Cardiac fibroblast (primary cell): ENCODE measurements around the gene TPM2.

Experiments used
- DNase-seq, 2 donors: peaks; one replicate each; pipeline versions ENCODE4 v3.0.0 to v3.0.0-alpha.2; 2010; ENCODE audit warnings: low read depth in 2 of 2
- H3K4me3 ChIP-seq, 2 donors: replicated peaks in 1 of 2; 1 replicate in 1 of 2; 2 replicates in 1 of 2; pipeline ENCODE4 v1.5.1; 2011; ENCODE audit warnings: low read depth in 2 of 2, low read length in 2 of 2, mild to moderate bottlenecking in 2 of 2, moderate library complexity in 1 of 2
- TF ChIP-seq, protein P1 (sequence below): IDR thresholded peaks from one replicate; pipeline ENCODE4 v1.5.1; 2011; ENCODE audit warnings: low read depth, mild to moderate bottlenecking, low read length, inconsistent platforms

TPM2 gene

GRCh38 chr9:35690614-35691333, 1.0 kb upstream of the TPM2 start:
- TF ChIP-seq, protein P1, sequence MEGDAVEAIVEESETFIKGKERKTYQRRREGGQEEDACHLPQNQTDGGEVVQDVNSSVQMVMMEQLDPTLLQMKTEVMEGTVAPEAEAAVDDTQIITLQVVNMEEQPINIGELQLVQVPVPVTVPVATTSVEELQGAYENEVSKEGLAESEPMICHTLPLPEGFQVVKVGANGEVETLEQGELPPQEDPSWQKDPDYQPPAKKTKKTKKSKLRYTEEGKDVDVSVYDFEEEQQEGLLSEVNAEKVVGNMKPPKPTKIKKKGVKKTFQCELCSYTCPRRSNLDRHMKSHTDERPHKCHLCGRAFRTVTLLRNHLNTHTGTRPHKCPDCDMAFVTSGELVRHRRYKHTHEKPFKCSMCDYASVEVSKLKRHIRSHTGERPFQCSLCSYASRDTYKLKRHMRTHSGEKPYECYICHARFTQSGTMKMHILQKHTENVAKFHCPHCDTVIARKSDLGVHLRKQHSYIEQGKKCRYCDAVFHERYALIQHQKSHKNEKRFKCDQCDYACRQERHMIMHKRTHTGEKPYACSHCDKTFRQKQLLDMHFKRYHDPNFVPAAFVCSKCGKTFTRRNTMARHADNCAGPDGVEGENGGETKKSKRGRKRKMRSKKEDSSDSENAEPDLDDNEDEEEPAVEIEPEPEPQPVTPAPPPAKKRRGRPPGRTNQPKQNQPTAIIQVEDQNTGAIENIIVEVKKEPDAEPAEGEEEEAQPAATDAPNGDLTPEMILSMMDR: no peak
- peak overlapping the region; percentile 73 to 77 for H3K4me3 ChIP-seq
- DNase-seq: peak; percentile 75 to 84

DNA sequence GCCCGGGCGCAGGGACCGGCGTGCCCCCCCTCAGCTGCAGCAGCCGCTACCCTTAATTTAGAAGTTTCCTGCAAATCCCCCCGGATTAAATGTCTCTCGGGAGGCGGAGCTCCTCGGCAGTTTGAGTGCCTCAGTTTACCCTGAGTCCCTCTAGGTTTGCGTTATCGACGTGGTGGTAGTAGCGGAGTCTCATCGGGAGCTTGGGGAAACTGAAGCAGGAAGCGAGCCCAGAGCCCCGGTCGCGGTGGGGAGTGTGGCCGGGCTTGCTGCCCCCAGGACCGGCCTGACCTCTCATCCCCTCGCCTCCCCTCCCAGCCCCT, 529 bp upstream of the TPM2 start:
- TF ChIP-seq, protein P1: no peak
- peak; percentile 61 to 71 for DNase-seq
- H3K4me3 ChIP-seq: peak overlapping the region; percentile 73 to 77

- peak; percentile 72 to 82 for DNase-seq
- peak overlapping the region; percentile 73 to 77 for H3K4me3 ChIP-seq
- TF ChIP-seq, protein P1: no peak
Measured at GRCh38 chr9:35688558-35689541, 875 bp downstream of the TPM2 start.

- DNase-seq: no peak
- TF ChIP-seq, protein P1: no peak
- peak overlapping the region; percentile 73 to 77 for H3K4me3 ChIP-seq
Measured at GRCh38 chr9:35687972-35688557, 1.7 kb downstream of the TPM2 start.

GRCh38 chr9:35687306-35687705, 2.4 kb downstream of the TPM2 start:
- peak overlapping the region; percentile 73 to 77 for H3K4me3 ChIP-seq
- TF ChIP-seq, protein P1: no peak
- no peak for DNase-seq

DNA sequence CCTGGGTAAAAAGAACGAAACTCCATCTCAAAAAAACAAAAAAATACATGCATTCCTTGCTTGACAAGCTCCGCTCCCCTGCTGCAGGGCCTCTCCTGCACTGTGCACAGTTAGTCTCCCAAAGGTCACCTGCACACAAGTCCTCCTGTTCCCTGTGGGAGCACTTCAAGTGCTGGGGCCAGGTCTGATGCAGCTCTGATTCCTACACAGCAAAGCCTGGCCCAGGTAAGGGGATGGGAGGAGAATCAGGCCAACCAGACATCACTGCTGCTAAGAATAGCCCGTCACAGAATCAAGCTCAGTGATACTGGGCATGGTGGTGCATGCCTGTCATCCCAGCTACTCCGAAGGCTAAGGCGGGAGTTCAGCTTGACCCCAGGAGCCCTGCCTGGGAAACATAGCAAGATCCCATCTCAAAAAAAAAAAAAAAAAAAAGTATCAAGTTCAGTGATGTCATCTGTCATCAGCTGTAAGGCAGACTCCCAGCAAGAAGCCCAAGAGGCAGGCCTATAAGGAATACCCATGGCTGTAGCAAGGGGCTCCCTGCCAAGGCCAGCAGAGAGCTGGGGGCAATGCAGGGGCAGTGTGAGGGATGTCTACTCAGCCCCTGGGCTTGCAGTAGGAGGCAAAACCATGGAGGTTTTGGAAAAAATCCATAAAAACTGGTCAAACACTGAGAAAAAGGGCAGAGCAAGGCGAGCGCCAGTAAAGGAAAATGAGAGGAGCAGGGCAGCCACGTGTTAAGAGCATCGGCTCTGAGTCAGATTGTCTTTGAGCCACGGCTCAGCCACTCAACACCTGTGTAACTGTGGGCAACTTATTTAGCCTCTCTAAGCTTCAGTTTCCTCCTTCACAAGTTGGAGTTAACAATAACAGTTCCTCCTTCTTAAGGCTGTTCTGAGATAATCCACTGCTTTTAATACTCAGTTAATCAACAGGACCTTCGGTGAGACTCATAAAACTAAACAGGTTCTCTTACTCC, 3.2 kb downstream of the TPM2 start:
- H3K4me3 ChIP-seq: peak overlapping the region; percentile 3 to 73
- peak; percentile 43 to 74 for DNase-seq
- TF ChIP-seq, protein P1: no peak
